Stimulated activated CD4-positive, alpha-beta T cell treated with anti-CD3 and anti-CD28 coated beads, Interleukin-4, amount 100 ng/mL, for 24 hours (primary cell): ENCODE measurements around the gene IQCM.

ENCODE experiments used
- DNase-seq: peaks from one replicate; pipeline ENCODE4 v3.0.0-alpha.2; 2020

IQCM gene

DNA sequence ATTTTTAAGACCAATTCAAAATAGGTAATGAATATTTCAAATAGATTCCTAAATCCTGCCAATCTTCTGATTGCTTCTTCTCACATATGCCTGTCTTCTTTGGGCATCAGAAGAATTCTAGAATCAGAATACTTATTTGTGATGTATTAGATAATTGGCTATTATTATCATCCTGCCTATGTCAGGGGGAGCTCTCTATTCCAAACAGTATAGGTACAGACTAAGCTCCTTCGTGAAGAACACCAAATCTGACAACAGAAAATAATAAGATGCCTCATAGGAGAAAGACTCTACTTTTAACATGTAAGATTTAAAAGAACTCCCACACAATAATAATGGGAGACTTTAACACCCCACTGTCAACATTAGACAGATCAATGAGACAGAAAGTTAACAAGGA, at the start of gene IQCM:
TSS of gene IQCM (minus strand) at position 101 of the 400 bp plus-strand sequence. CDS start 73,152 bp downstream, outside the sequence.
- no peak for DNase-seq

- DNase-seq: no peak
Observed at GRCh38 chr4:149857446-149857845, 41.8 kb upstream of the IQCM start.

- no peak for DNase-seq
Observed at GRCh38 chr4:149845743-149846142, 30.1 kb upstream of the IQCM start.

DNA sequence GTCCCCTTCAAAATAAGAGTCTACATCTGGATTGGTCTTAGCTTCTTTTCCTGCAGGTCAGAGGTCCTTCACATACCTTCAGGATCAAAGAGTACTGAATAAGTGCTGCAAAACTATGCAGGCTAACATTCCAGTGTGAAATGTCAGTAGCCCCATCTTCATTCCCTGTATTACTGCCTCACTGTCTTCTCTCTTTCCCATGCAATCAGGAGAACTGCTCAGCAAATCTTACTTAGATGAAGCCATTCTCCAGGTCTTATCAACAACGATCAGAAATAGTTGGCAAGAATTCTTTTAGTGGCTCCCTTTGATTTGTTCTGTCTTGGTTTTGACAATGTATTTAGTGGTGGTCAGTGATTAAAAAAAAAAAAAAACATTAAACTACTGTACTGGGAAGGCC, 26.0 kb upstream of the IQCM start:
- no peak for DNase-seq

- no peak for DNase-seq
Observed at GRCh38 chr4:149838036-149838435, 22.4 kb upstream of the IQCM start.

DNA sequence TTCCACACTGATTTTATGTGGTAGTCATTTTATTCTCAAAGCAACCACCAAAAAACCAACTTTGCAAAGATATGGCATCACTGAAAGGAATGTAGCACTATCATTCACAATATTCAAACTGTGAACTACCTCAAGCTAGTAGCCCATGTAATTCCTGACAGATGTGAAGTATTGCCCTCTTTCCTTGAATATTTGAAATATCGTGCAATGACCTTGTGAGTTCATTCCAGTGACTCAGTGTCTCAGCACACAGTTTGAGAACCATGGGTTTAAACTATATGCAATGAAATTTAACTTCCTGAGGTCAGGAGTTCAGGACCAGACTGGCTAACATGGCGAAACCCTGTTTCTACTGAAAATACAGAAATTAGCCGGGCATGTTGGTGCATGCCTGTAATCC, 20.9 kb upstream of the IQCM start:
- DNase-seq: no peak

DNA sequence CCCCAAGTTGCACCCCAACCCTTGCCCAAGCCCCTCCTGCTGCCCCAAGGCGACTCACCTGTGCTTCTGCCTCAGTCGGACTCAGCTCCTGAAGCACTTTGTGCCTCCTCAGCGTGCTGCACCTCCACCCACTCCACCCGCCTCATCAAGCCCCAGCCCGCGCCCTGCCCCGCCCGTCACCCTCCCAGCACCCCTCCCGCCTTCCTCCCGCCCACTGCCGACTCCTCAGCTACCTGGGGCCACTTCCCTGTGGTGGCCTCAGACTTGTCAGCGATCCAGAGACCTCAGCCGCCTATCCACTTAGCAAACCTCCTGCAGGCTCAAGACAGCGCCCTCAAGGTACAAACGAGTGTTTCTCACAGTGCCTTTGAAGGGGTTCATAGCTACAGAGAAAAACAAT, 19.6 kb upstream of the IQCM start:
- no peak for DNase-seq

DNA sequence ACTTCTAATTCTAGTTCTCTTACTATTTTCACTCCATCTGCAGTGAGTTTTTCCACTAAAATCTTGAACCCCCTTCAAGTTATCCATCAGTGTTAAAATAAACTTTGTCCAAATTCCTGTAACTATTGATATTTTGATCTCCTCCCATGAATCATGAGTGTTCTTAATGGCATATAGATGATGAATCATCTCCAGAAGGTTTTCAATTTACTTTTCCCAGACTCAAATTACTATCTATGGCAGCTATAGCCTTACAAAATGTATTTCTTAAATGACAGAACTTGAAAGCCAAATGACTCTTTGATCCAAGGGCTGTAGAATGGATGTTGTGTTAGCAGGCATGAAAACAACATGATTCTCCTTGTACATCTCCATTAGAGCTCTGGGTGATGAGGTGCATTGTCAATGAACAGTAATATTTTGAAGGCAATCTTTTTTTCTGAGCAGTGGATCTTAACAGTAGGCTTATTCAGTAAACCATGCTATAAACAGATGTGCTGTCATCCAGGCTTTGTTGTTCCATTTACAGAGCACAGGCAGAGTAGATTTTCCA, 16.1 kb upstream of the IQCM start:
- DNase-seq: no peak

GRCh38 chr4:149830823-149831222, 15.2 kb upstream of the IQCM start:
- DNase-seq: no peak

- no peak for DNase-seq
Observed at GRCh38 chr4:149825336-149825735, 9.7 kb upstream of the IQCM start.

GRCh38 chr4:149823769-149824221, 8.2 kb upstream of the IQCM start:
- no peak for DNase-seq

DNA sequence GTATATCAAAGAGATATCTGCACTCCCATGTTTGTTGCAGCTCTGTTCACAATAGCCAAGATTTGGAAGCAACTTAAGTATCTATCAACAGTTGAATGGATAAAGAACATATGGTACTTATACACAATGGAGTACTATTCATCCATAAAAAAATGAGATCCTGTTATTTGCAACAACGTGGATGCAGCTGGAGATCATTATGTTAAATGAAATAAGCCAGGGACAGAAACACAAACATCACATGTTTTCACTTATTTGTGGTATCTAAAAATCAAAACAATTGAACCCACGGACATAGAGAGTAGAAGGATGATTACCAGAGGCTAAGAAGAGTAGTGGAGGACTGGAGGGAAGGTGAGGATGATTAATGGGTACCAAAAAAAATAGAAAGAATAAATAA, 14.2 kb downstream of the IQCM start:
- no peak for DNase-seq

GRCh38 chr4:149799546-149799945, 16.1 kb downstream of the IQCM start:
- no peak for DNase-seq

GRCh38 chr4:149796381-149796780, 19.3 kb downstream of the IQCM start:
- DNase-seq: no peak

DNA sequence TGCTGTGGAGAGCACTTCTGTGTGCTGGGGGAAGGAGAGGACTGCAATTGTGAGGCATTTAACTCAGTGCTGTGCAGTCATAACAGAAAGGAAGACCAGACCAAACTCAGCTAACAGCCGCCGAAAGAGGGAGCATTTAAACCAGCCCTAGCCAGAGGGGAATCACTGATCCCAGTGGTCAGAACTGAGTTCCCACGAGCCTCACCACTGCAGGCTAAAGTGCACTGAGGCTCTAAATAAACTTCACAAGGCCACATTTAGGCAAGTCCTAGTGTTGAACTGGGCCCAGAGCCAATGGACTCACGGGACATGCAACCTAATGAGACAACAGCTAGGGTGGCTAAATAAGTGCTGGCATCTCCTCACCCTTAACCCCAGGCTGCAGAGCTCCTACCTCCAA, 20.4 kb downstream of the IQCM start:
- no peak for DNase-seq

GRCh38 chr4:149794352-149794751, 21.3 kb downstream of the IQCM start:
- DNase-seq: no peak

GRCh38 chr4:149793459-149793858, 22.2 kb downstream of the IQCM start:
- DNase-seq: no peak

GRCh38 chr4:149791851-149792250, 23.8 kb downstream of the IQCM start:
- DNase-seq: no peak

- no peak for DNase-seq
Observed at GRCh38 chr4:149790172-149790907, 25.3 kb downstream of the IQCM start.

DNA sequence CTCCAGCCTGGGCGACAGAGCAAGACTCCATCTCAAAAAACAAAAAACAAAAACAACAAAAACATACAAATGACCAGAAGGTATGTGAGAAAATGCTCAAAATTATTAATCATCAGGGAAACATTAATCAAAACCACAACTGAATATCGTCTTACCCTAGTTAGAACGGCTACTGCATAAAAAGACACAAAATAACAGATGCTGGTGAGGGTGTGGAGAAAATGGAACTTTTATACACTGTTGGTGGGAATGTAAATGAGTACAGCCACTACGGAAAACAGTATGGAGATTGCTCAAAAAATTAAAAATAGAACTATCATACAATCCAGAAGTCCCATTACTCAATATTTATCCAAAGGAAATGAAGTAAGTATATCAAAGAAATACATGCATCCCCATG, 27.3 kb downstream of the IQCM start:
- DNase-seq: no peak

DNA sequence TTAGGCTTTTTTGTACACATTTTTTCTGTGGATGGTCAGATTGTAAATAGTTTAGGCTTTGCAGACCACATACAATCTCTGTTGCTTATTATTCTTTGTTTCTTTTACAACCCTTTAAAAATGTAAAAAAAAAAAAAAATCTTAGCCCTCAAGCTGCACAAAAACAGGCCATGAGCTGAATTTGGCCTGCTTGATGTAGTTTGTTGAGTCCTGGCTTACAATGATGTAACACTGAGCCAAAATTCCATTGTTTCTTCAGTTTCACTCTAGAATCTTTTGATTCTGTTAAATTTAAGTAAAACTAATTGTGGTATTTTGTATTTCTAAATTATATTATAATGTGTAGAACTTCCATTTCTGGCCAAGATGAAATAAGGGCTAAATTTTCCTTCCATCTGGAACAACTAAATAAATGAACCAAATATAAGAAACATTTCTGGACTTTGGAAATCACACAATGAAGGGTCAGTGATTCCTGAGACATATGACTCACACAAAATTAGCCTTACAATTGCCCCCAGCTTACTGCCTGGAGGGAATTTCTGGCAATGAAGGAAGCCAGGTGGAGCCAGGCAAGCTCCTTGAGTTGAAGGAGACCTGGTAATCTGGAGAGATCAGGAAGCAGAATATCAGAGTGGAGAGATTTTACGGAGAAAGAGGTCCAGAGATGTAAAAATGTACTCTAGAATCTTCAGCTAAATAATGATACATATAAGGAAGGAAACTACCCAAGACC, 29.8 kb downstream of the IQCM start:
- no peak for DNase-seq

GRCh38 chr4:149784018-149784417, 31.6 kb downstream of the IQCM start:
- DNase-seq: no peak

GRCh38 chr4:149781150-149781549, 34.5 kb downstream of the IQCM start:
- DNase-seq: no peak

DNA sequence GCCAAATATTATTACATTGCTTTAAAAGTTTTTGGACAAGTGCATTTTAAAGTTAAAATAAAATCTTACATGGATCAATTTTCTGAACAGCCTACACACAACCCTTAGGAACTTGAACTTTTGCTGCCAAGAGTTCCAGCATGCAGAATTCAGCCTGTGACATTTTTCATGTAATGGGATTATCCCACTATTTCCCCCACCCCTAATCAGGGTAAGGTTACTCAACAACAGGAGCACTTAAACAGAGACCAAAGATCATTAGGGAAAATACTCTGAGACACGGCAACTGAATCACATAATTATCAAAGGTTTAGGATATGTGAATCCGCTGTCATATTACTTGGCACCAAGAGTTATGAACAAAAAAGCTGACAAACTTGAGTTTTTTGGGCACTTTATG, 47.2 kb downstream of the IQCM start:
- DNase-seq: no peak
